Central memory CD4-positive, alpha-beta T cell (primary cell): ENCODE measurements around the gene DTNBP1.
A peak's percentile ranks its signal among the peaks of the same experiment; 100 is the strongest.

ENCODE experiments used
- DNase-seq: peaks from one replicate; pipeline ENCODE4 v3.0.0; 2022

Gene DTNBP1

DNA sequence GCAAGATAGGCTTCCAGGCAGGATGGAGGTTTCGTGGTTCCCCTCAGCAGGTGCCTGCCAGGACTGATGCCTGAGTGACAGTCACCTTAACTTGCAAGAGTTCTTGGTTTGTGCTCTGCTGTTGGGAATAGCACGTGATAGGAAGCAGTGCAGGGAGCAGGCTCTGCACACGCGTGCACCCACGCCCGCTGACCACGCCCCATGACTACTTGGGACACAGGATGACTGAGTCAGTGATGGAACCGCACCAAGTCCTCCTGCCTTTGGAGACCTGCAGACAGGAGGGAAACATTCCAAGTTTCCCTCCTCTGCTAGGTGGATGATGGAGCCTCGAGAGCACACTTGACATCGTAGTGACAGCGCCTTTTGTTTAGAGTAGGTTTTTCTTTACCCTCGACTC, 164.2 kb downstream of the DTNBP1 start:
- no peak for DNase-seq

DNA sequence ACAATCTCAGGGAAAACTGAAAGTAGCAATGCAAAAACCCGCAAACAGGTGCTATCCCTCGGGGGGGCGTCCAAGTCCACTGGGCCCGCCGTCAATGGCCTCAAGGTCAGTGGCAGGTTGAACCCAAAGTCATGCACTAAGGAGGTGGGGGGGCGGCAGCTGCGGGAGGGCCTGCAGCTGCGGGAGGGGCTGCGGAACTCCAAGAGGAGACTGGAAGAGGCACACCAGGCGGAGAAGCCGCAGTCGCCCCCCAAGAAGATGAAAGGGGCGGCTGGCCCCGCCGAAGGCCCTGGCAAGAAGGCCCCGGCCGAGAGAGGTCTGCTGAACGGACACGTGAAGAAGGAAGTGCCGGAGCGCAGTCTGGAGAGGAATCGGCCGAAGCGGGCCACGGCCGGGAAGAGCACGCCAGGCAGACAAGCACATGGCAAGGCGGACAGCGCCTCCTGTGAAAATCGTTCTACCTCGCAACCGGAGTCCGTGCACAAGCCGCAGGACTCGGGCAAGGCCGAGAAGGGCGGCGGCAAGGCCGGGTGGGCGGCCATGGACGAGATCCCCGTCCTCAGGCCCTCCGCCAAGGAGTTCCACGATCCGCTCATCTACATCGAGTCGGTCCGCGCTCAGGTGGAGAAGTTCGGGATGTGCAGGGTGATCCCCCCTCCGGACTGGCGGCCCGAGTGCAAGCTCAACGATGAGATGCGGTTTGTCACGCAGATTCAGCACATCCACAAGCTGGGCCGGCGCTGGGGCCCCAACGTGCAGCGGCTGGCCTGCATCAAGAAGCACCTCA, 166.3 kb downstream of the DTNBP1 start:
- DNase-seq, result no peak

DNA sequence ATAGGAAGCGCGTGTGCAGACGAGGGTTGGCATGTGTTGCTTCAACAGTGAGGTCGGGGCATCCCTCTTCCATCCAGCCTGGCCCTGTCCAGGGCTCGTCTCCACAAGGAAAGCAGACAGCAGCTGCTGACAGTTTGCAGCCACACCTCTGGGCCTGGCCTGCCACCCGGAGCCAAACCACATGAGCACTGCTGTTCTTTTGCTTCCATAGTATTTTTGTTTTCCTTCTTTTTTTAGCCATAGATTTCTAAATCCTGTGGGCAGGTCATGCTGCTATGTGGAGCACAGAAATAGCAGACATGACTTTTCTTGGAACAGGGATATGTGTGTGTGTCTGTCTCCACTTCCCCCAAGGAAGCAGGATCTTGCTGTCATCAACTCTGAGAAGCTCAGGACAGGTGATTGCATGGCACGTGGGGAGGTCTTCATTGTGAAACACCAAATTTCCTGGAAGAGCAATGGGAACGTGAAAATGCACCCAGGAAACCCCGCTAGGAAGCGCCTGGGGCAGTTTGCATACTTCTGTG, 167.4 kb downstream of the DTNBP1 start:
- no peak for DNase-seq

DNA sequence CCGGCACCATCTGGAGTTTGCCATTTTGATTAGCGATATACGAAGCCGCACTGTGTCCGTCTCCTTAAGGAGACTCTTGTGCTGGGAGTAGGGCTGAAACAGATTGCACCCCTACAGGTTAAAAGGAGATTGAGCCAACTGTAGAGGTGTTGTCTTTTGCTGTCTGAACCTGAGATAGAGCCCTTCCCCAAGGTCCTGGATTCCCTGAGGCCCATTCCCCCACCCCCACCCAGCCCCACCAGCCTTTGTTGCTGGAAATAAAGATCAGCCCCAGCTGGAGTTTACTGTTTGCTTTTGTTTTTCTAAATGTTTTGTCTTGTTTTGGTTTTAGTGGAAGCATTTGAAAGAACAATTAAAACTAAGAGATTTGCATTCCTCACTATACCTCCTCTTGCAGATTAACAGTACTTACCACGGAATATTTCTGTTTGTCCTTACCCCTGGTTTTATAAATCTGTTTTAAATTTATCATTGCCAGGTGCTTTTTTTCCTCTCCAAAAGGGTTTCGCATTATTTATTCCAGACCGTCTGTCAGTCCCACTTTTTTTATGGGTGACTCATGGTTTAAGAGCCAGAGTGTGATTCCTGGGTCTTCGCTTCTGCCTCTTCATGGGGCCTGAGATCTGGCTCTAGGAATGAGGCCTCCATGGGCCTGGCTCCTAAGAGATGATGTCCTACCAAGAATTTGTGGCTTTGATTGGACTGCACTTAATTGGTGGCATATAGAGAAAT, 169.2 kb downstream of the DTNBP1 start:
- no peak for DNase-seq

DNA sequence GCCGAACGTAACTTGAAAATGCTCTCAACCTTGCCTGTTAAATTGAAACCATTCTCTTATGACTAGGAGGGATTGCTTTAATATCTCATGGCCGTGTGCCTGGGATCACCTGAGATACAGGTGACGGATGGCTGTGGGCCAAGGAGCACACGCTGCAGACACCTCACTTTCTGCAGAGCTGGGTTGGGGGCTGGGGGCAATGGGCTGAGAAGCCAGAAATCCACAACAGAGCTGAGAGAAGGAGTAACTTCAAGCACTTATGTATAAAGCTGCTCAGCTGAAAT, 170.9 kb downstream of the DTNBP1 start:
- no peak for DNase-seq

DNA sequence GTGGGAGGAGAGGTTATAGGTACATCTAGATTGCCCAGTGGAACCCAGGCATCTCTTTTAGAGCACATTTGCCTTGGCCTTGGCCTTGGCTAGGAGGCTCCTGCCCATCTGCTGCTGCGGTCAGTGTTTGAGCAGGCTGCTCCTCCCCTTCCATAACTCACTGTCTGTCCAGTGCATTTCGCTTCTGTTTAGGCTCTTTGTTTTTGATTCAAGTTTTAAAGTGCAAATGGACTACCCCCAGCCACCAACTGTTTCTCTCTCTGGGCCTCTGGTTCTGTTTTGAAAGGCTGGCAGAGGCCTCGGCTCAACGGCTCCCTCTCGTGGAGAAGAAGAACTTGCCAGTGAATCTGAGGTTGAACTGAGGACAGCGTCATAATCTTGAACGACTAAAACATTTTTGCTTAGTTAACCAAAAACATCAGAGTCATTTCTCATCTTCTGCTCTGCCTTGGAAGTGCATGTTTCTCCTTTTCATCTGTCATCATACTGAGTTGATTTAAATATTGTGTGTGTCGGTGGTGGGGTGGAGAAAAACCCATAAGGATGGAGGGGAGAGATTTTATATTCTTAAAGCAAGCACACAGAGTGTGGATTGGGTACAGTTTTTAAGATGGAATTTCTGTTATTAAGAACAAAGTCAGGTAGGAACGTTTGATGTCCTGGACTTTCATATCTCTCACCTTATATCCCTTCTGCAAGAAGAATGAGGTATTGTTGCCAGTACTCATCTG, 171.4 kb downstream of the DTNBP1 start:
- DNase-seq, result peak; percentile 50

DNA sequence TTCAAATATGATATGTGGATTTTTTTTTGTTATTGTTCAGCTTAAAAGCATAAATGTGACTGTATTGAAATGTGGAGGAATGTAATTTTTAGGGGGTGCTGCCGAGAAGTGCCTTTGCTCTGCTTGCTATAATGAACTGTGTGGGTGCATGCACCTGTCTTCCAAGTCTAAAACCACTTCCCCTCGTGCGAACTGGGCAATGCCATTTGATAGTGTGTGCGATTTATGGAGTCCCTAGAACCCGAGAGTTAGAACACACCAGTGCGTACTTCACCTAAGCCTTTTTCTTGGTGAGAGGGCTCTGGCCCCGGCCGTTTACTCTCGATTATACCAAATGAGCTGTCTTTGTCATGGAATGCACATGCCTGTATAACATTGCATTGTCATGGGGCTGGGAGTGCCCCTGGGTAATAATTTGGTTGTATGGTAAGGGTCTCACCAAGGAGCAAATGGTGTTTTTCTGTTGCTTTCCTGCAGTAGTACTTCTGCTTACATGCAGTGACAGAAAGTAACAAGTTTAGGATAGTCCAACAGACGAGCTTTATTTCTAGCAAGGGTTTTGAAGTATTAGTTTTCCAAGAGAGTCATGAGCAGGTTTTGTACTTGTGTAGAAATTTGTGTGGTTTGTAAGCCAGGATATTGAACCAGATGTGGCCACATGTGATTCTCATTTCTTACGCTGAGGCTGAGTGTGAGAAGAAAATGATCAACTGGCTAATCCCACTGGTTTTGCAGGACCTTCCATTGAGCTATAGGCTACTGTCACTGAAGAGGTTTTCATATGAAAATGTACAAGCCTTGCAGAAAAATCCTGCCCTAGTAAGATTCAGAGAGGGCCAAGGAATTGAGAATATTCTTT, 172.4 kb downstream of the DTNBP1 start:
- no peak for DNase-seq

DNA sequence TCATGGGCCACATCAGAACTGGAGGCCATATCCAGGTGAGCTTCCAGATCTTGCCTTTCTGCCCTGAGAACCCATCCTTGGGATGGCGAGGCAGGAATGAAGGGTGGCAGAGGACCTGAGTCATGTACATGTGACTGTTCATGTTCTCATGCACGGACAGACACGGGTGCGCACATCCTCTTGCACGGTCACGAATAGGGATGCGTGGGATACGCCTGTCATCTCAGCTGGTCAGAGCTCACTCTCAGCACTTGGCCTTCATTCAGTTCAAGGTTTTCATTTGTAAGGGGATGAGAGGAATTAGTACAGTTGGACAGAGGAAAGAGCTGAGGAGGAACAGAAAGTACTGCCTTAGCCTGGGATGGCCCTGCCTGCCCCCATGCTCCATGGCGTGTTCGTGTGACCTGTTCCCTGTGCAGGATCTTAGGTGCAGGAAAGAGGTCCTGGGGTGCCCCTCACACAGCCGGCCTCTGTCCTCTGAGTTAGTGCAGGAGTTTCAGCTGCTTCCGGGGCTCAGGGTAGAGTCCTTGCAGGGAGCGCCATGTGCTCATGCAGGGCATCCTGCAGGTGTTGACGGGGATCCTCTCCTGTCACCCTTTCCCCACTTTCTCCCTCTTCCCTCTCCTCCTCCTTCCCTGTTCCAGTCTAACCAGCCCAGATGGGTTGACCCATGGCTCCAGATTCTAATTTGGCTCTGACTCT, 173.4 kb downstream of the DTNBP1 start:
- no peak for DNase-seq

DNA sequence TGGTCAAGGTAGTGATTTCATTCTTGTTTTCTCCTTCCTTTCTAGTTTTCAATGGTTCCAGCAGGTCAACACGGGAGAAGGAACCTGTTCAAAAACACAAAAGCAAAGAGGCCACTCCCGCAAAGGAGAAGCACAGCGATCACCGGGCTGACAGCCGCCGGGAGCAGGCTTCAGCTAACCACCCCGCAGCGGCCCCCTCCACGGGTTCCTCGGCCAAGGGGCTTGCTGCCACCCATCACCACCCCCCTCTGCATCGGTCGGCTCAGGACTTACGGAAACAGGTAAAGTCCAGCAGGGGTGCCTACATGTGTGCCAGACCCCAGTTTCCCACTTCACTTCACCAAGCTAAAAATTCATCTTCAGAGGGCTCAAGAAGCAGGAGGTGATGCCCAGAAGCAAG, 175.6 kb downstream of the DTNBP1 start:
- no peak for DNase-seq

DNA sequence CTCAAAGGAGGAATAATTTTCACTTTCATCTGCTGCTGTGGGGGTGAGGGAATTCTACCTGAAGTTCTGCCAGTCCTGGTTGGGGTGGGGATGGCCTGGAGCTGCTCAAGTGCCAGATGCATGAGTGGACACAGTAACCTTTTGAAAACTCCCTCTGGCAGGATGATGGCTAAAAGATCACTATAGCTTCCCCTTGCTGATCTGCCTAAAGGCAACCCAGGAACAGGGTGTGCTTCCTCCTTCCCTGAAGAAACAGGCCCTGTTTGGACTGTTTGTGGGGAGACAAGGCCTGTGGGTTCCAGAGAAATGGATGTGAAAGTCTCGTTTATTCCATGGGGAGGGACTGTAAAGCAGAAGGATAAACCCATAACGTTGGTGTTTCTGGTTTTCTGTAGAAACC, 176.9 kb downstream of the DTNBP1 start:
- no peak for DNase-seq

DNA sequence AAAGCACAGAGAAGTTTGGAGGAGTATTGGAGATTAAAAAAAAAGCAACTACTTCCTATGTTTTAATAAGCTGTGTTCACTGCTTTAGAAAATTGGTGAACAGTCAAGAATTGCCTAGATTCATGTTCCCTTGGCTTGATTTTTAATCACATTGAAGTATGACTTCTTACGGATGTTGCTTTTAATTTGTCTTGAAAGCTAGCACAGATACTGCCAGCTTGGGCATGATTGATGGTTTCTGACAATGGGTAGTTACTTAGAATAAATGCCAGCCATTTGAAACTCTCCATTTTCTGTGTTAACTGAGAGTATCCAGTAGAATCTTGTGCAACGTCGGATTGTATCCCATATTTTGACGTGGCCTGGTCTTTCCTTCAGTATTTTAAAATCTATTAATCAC, 178.0 kb downstream of the DTNBP1 start:
- no peak for DNase-seq

DNA sequence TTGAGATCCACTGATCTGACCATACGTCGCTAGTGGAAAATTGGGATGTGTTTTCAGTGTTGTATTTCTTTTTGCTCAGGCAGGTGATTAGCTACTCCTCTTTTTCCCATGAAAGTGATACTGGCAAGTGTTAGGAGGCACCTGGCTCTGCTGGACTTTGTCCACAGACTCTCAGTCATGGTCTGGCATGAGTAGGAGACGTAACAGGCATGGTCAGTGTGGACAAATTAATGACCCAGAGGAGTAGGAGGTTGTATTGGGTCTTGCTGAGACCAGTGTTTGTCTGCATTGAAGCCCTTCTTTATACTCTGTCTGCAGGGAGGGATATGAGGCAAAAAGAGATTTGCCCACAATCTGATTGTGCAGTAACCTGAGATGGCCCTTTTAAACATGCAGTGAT, 178.7 kb downstream of the DTNBP1 start:
- no peak for DNase-seq

DNA sequence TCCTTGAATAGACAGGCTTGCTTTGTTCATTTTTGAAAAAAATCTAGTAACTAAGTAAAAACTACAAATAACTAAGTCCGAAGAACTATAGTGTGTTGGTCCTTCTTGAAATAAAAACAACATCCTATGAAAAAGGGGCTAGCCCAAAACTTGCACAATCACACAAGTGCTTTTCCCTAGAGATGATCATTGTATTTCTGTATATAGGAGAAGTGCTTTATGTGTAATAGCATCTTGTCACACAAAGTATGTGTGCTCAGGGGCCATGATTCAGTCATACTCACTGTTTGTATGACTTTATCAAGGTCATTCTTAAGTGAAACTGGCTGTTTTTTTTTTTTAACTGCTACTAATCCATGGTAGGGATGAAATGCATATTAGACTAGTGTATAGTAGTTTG, 179.8 kb downstream of the DTNBP1 start:
- no peak for DNase-seq

DNA sequence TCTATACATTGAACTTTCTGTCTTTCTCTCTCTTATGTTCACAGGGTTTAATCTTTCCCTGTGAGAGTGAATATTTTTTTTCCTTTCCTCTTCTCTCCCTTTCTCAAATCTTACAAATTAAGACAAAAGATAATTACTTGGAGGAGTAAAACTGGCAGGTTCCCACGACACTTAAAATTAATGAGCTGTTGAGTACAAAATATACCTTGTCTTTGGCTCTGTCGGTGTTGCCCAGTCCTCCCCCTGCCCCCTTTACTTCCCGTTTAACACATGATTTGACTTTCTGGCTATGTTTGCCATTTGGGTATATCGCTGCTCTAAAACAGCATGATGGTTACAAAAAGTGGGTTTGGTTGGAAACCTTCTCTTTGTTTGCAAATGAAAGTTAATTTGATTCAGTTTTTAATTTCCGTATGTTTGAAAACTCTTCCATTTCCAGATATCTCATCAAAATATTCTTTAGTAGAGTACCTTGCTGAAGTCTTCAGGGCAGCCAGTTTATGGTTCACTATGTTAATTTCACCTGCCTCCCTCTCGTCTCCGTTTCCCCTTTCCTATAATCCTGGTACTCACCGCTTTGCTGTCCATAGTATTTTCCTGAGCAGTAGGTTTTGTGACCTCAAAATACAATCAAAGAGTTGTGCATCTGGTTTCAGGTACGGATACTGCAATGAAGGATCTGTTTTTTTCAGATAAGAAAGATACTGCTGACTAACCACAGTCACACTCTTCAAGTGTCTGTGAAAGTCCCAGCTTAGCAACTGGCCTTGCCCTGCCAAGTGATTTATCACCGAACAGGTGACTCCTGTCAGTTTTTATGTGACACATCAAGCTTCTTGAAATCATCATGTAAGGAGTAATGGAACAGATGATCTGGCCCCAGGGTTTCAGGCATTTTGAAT, 181.2 kb downstream of the DTNBP1 start:
- no peak for DNase-seq

DNA sequence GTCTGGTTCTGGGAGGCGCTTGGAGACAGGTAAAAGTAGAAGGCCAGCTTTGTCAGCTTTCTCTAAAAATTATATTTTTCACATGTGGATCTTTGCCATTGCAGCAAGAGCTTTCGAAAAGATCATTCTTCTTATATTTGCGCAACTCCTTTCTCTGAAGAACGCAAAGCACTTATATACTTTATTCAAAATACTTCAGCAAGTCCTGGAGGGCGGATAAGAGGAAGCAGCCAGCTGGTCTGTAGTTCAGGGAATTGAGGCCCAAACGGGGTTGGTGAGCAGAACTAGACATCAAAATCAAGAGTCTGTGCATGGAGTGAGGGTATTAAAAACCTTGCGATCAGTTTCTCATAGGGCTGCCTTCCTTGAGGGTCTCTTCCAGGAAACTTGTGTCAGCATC, 182.3 kb downstream of the DTNBP1 start:
- DNase-seq, result no peak

DNA sequence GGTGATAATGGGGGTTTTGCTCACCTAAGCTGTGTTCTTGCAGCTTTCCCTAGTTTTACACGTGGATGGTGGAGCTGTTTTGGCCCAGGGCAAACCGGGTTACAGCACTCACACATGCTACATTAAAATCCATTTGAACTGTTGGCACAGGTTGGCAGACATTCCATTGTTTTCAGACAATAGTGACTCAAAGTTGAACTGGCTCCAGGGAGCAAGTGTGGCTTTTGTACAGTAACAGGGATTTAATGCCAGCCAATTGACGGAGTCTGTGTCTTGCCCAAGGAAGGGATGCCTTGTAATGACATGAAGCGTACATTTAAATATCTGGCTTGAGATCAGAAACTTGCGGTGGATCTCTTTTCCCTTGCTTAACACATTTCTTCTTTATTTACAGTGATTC, 183.1 kb downstream of the DTNBP1 start:
- no peak for DNase-seq

DNA sequence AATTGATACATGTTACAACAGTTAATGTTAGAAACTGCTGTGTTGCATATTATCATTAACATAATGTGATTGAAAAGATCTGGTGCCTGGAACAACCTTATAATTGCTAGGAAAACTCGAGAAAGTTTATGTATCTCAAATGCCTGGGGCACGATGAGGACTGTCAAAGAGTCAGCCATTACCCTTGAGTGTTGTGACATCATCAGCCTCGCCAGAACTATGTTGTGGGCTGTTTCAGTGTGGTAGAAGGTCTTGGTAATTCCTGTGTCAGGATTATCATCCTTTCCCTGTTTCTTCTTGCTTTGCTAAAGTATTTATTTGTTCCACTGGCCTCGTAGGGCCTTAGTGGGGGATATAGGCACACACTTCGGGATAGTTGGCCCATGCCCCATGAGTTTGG, 185.1 kb downstream of the DTNBP1 start:
- DNase-seq, result no peak

DNA sequence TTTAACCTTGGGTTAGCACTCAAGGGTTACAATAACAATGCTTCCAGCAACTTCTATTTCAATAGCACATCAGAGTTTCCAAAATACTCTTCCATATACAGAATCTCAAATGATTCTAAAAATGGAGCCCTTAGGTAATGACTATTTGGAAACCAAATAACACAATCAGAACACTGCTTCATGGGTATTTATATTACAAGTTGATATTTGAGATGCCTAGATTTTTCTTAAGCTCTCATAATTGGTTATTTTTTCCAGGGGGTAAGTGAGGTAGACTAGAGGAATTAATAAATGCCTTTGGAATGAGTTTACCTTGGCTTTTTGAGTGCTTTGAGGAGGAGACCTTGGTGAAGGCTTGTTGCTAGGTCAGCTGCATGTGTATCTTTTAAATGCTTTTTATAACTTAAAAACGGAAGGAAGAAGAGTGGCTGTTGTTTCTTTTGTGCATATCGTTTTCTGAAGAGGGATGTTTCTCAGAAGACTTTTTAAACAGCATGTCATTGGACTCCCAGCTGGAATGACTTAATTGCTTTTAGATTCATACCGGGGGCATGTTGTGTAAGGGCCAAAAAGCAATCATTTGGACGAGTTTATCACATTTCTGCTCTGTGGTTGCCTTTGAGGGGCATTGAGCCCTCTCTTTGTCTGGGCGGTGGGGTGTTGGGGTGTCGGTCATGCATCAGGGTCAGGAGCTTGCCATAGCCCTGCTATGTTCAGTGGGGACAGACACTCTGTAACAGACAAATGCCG, 186.0 kb downstream of the DTNBP1 start:
- no peak for DNase-seq

DNA sequence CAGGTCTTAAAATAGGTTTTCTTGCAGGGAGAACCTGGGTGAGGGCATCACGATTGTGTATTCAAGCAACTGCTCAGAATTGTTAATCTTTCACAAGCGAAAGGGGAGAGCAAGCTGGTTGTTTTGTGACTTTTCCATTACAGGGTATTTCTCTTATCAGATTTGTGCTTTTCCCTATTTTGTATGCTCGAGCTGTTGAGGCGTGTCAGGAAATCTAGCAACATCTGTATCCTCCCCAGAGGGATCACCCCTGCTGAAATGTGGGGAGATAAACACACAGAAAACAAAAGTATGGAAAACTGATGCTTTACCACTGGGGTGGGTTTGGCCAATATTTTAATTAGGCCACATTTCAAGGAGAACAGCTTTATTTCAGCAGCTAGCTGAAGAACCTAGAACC, 187.0 kb downstream of the DTNBP1 start:
- no peak for DNase-seq

DNA sequence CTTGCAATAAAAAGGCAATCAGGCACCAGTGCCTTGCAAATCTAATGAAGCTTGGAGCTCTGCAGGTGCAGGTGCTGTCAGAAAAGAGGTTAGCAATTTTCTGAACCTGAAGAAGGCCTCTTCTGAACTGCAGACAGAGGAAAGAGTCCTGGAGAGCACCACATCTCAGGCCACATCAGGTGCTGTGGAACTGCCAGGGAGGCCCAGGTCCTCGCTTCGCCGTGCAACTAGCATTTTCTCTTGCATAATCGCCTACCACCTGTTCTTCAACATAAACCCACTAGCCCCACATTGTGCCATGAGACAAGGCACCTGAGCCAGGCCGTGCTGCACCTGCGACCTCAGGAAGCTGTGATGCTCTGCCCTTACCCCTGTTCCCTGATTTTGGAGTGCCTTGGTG, 187.6 kb downstream of the DTNBP1 start:
- DNase-seq, result no peak
